ENCODE data around the gene GIPC2.

The GIPC2 gene

DNA sequence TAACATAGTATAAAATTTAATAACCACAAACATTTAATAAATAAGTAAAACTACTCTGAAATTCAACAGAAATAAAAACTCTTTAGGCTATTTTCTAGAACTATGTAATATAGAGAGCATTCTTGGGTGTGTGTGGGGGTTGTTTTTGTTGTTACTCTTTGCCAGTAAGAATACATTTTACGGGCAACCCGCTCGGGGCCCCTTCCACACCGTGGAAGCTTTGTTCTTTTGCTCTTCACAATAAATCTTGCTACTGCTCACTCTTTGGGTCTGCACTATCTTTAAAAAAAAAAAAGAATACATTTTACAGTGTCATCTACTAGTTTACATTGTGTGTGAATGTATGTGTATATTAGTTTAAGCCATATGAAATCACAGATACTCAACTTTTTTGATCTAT is 16.0 kb upstream of the GIPC2 start:
- no peak overlapping the region for H3K4me3 ChIP-seq (ENCODE audit: low read depth, low read length)
- TF ChIP-seq, protein P1, sequence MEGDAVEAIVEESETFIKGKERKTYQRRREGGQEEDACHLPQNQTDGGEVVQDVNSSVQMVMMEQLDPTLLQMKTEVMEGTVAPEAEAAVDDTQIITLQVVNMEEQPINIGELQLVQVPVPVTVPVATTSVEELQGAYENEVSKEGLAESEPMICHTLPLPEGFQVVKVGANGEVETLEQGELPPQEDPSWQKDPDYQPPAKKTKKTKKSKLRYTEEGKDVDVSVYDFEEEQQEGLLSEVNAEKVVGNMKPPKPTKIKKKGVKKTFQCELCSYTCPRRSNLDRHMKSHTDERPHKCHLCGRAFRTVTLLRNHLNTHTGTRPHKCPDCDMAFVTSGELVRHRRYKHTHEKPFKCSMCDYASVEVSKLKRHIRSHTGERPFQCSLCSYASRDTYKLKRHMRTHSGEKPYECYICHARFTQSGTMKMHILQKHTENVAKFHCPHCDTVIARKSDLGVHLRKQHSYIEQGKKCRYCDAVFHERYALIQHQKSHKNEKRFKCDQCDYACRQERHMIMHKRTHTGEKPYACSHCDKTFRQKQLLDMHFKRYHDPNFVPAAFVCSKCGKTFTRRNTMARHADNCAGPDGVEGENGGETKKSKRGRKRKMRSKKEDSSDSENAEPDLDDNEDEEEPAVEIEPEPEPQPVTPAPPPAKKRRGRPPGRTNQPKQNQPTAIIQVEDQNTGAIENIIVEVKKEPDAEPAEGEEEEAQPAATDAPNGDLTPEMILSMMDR (IDR thresholded peaks at IDR 0.05; ENCODE audit: low read depth, low read length) = no peak
- H3K27me3 ChIP-seq (ENCODE audit: insufficient read depth, low read depth, severe bottlenecking) = no peaks in the 10 kb centered on the region
- no peaks in the 10 kb centered on the region for H3K36me3 ChIP-seq
- H3K9me3 ChIP-seq (ENCODE audit: severe bottlenecking) = no peaks in the 10 kb centered on the region
- no peak for DNase-seq
- H3K27ac ChIP-seq = no peak overlapping the region

DNA sequence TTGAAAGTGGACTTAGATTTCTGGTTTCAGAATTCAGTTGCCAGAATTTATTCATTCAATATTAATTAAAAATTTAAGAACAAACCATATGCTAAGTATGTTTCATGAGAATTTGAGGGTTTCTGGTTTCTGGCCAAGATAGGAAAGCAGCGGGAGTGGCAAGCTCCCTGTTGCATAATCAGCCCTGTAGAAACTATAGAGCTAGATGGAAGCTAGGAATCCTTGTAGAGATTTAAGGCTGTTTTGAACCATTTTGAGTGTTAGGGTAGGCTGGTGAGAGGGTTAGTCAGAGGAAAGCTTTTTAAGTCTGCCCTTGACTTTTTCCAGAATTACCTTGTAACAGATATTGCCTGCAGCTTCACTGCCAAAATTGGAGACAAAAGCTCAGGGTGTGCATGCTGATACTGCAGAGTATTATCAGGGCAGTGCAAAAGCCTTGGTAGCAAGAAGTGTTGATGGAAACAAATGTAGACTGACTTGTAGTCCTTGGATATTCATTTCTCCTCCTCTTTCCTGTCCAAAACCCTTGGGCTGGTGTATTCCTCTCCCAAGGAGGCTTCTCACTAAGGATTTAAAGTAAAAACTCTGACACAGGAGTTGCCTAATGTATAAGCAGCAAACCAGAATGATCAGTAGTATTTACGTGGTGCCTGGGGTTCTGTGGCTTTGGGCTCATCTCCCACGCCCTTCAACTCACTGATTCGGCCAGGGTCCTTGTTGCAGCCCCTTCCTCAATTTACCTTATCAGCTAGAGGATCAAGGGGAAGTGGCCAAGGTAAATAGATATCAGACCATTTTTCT is 12.6 kb upstream of the GIPC2 start:
- Histone ChIP-seq H3K4me3 (ENCODE audit: low read depth, low read length) (no peak overlapping the region), H3K36me3 (no peaks in the 10 kb centered on the region), H3K9me3 (ENCODE audit: severe bottlenecking) (no peaks in the 10 kb centered on the region), H3K27ac (no peak overlapping the region), H3K27me3 (ENCODE audit: insufficient read depth, low read depth, severe bottlenecking) (no peaks in the 10 kb centered on the region)
- DNase-seq = no peak
- TF ChIP-seq, protein P1 (IDR thresholded peaks at IDR 0.05; ENCODE audit: low read depth, low read length) = no peak

- no peaks in the 10 kb centered on the region for H3K9me3 ChIP-seq (ENCODE audit: severe bottlenecking)
- DNase-seq = no peak
- no peak overlapping the region for H3K4me3 ChIP-seq (ENCODE audit: low read depth, low read length)
- no peaks in the 10 kb centered on the region for H3K27me3 ChIP-seq (ENCODE audit: insufficient read depth, low read depth, severe bottlenecking)
- no peaks in the 10 kb centered on the region for H3K36me3 ChIP-seq
- TF ChIP-seq, protein P1 (IDR thresholded peaks at IDR 0.05; ENCODE audit: low read depth, low read length) = no peak
- no peak overlapping the region for H3K27ac ChIP-seq
Observed at GRCh38 chr1:78033797-78034172, 12.0 kb upstream of the GIPC2 start.

GRCh38 chr1:78035121-78035520 is 10.6 kb upstream of the GIPC2 start:
- no peak overlapping the region for H3K27ac ChIP-seq
- H3K36me3 ChIP-seq = no peaks in the 10 kb centered on the region
- H3K4me3 ChIP-seq (ENCODE audit: low read depth, low read length) = no peak overlapping the region
- no peak for DNase-seq
- H3K9me3 ChIP-seq (ENCODE audit: severe bottlenecking) = no peaks in the 10 kb centered on the region
- no peaks in the 10 kb centered on the region for H3K27me3 ChIP-seq (ENCODE audit: insufficient read depth, low read depth, severe bottlenecking)
- TF ChIP-seq, protein P1 (IDR thresholded peaks at IDR 0.05; ENCODE audit: low read depth, low read length) = no peak

GRCh38 chr1:78036450-78036849 is 9.3 kb upstream of the GIPC2 start:
- DNase-seq = no peak
- Histone ChIP-seq H3K9me3 (ENCODE audit: severe bottlenecking) (no peaks in the 10 kb centered on the region), H3K27me3 (ENCODE audit: insufficient read depth, low read depth, severe bottlenecking) (no peaks in the 10 kb centered on the region), H3K4me3 (ENCODE audit: low read depth, low read length) (no peak overlapping the region), H3K27ac (no peak overlapping the region), H3K36me3 (no peaks in the 10 kb centered on the region)
- TF ChIP-seq, protein P1 (IDR thresholded peaks at IDR 0.05; ENCODE audit: low read depth, low read length) = no peak

- H3K27me3 ChIP-seq (ENCODE audit: insufficient read depth, low read depth, severe bottlenecking) = no peaks in the 10 kb centered on the region
- no peaks in the 10 kb centered on the region for H3K36me3 ChIP-seq
- H3K9me3 ChIP-seq (ENCODE audit: severe bottlenecking) = no peaks in the 10 kb centered on the region
- no peak overlapping the region for H3K27ac ChIP-seq
- no peak overlapping the region for H3K4me3 ChIP-seq (ENCODE audit: low read depth, low read length)
- no peak for DNase-seq
- TF ChIP-seq, protein P1 (IDR thresholded peaks at IDR 0.05; ENCODE audit: low read depth, low read length) = no peak
Observed at GRCh38 chr1:78038071-78038470, 7.7 kb upstream of the GIPC2 start.

Data from WERI-Rb-1 (cell line).